SK-N-SH (cell line): ENCODE measurements around the gene CETP.

Source experiments
- CHD2 ChIP-seq: fragments of 150-350 bp; IDR thresholded peaks from 2 replicates; pipeline ENCODE4 v1.6.1; 2018; ENCODE audit warnings: low read length; ENCODE audit not compliant: partially characterized antibody
- CTCF ChIP-seq: fragments of 200-600 bp; sonication (generic); IDR thresholded peaks from 2 replicates; pipeline ENCODE4 v1.6.1; 2017; ENCODE audit warnings: antibody characterized with exemption, mild to moderate bottlenecking, moderate library complexity
- EP300 ChIP-seq, 2 experiments: IDR thresholded peaks; 2 replicates each; pipeline versions ENCODE4 v1.4.0 to v1.6.1; 2012; ENCODE audit warnings: borderline replicate concordance in 1 of 2, low read depth in 1 of 2, low read length in 1 of 2
- FOXM1 ChIP-seq: IDR thresholded peaks from 2 replicates; pipeline ENCODE4 v1.4.0; 2012; ENCODE audit warnings: low read depth, mild to moderate bottlenecking
- GABPA ChIP-seq: IDR thresholded peaks from 2 replicates; pipeline ENCODE4 v1.4.0; 2012; ENCODE audit warnings: low read depth, mild to moderate bottlenecking
- MAX ChIP-seq: IDR thresholded peaks from 2 replicates; pipeline ENCODE4 v1.4.0; 2012; ENCODE audit warnings: low read depth
- POLR2AphosphoS5 ChIP-seq: IDR thresholded peaks from 2 replicates; pipeline ENCODE4 v1.6.1; 2012; ENCODE audit warnings: low read depth, low read length
- RAD21 ChIP-seq: IDR thresholded peaks from 2 replicates; pipeline ENCODE4 v1.6.1; 2012; ENCODE audit warnings: mild to moderate bottlenecking, low read length
- REST ChIP-seq: IDR thresholded peaks from 2 replicates; pipeline ENCODE4 v1.6.1; 2012; ENCODE audit warnings: mild to moderate bottlenecking, low read depth, low read length, moderate library complexity
- TCF12 ChIP-seq: IDR thresholded peaks from 2 replicates; pipeline ENCODE4 v1.4.0; 2012
- TEAD4 ChIP-seq: IDR thresholded peaks from 2 replicates; pipeline ENCODE4 v1.4.0; 2012; ENCODE audit warnings: mild to moderate bottlenecking, borderline replicate concordance; ENCODE audit not compliant: insufficient read depth

GRCh38 chr16:57001026-57001679 is 39.4 kb downstream of the CETP start:
- TF ChIP-seq POLR2AphosphoS5 (no peak), MAX (no peak), TEAD4 (no peak), EP300 (IDR thresholded peaks at IDR 0.05; ENCODE audit: borderline replicate concordance in 1 of 2, low read depth in 1 of 2, low read length in 1 of 2) (no peak), FOXM1 (no peak), REST (no peak), TCF12 (no peak), RAD21 (no peak), GABPA (no peak), CTCF (no peak), CHD2 (no peak)
